HG03103 (cell line): ENCODE data around the gene FAM241B.

Experiments used
- ATAC-seq: cut with Tn5 transposase; IDR thresholded peaks from one replicate; pipeline ENCODE4 v1.9.1; 2021; ENCODE audit warnings: low read depth; ENCODE audit not compliant: unreplicated experiment

Gene FAM241B

DNA sequence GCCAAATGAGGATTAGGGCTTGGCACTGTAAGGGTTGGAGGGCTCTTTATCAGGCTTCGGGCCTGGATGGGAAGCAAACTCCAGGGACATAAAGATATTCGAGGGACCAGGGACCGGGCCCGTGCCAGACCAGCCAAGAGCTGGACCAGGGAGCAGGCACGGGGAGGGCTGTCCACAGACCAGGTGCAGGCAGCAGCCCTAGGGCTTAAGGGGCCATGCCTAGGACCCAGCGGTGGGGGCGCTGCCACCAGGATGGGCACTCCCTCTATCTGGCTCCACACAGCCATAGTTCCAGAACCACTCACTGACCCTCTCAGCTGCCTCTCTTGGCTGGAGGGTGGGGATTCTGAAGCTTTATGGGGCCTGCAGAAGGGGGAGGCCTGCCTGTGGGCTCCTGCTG is 32.9 kb downstream of the FAM241B start:
- no peak for ATAC-seq

DNA sequence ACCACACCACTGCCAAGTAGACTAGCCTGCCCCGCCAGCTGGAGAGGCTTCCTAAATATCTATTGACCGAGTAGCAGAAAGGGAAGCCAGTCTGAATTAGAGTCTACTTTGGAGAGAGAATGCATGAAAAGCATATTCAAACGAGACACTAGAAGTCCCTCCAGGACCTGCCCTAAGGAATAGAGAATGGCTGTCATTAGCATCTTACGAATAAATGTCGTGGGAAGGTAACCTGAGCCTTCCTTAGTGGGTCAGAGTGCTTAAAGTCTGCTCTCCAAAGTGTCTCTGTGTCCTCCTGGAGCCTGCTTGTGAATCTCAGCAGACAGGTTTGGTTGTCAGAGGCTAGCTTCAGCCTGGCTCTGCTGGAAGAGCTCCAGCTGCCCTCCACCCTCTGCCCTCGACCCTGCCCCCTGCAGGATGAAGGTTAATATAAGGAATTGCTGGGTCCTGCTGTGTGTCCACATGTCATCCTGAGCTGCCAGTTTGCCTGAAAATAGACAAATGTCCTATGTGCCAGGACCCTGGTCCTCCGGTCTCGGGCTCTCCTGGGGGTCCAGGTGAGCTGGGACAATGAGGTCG is 33.4 kb downstream of the FAM241B start:
- ATAC-seq, result no peak

DNA sequence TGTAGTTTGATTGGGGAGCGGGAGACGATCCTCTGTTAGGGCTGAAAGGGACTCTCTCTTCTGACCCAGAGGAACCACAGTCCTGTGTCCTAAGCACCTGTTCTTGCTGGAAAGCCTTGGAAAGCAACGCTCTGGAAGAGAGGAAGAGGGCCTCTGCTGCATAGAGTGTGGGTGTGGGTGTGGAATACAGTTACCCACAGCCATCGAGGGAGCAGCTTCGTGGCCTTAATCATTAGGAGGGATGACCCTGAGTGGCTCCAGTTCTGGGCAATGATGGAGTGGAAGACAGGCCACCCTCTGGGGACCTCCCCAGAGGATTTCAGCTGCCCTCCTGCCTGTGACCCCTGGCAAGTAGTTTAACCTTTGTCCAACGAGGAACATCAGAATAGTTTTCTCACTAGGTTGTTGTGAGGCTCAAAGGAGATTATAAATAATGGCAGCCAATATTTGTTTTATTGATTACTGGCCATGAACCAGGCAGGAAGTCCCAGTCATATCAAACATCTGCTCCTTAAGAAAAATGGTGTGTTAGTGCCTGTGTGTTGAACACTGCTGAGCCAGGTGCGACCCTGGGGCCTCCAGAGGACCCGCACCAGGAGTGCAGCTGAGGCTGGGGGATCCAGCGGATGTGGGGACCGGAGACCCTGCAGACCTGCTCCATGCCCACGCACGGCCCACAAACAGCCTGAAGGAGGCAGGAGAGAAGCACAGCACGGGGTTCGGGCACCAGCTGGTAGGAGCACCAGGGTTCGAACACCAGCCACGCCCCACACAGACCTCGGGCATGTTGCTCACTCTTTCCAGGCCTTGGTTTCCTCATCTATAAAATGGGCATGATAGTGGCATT is 35.6 kb downstream of the FAM241B start:
- no peak for ATAC-seq

DNA sequence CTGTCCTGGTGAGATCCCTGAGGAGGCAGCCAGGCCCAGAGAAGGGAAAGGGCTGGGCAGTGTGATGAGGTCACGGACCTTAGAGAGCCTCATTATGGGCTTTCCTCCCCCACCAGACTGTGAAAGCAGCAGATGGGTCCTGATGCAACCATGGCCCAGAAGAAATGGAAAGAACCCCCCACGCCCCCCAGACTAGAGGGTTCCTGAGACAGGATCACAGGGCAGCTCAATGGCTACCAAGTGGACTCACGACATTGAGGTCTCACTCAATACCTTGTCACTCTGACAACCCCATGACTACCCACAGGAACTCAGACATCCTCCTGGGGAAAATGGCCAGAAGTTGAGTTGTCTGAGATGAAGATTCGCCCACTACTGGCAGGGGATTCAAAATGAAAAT is 36.7 kb downstream of the FAM241B start:
- ATAC-seq, result no peak

DNA sequence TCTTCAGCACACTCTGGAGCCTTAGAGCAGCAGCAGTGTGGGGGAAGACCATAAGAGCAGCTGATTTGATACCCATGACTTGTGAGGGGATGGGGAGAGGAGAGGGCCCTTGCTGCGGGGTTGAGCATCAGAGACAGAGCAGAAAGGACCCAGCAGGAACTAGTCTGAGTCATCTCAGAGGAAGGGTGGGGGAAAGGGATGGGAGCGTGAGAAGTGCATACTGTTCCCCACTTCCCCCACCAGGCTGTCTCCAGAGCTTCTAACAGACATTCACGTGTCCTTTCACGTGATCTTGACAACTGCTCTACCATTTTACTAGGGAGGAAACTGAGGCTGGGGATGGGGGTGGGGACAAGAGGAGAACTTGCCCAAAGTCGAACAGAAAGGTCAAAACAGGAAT is 38.7 kb downstream of the FAM241B start:
- no peak for ATAC-seq

DNA sequence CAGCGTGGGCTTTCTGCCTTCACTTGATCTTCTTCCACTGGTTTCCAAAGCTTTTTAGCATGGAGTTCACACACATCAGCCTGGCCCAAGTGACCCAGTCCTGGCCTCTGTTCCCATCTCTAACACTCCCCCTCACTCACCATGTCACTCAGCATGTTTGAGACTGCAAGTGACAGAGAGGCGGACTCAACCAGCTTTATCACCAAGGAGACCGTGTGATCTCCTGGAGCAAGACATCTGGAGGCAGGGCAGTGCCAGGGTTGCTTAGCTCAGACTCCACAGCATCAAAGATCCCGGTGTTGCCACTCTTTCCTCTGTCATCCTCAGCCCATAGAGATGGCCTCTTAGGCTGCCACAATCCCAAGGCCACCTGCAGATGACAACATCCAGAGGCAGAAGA is 39.4 kb downstream of the FAM241B start:
- no peak for ATAC-seq

DNA sequence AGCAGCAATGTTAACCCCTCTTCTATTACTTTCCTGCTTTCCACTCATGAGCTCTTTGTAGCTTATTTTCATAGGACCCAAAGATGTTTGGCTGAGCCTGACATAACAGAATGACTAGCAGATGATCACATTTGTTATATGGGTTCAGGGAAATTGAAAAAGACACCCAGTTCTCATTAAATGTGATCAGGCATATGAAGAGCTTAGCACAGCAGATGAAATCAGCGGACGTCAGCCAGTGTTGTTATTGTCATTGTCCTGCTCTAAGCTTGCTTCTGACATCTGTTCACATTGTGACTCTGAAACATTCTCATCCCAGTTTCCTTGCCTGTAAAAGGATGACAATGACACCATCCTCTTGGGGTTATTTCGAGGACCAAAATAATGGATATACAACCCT is 43.5 kb downstream of the FAM241B start:
- ATAC-seq, result no peak

DNA sequence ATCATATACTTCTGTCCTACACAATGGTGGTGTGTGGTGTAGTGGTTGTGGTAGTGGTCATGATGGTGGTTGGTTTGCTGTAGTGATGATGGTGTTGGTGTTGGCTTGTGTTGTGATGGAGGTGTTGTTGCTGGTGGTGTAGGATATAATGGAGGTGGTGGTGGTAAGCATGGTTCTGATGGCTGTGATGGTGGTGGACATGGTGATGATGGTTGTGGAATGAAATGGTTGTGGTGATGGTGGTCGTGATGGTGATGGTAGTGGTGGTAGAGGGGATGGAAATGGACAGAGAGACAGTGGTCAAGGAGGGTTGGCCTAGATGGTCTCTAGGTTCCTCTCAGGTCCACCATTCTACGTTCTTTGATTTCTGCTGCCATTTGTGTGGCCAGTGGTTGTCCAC is 44.7 kb downstream of the FAM241B start:
- no peak for ATAC-seq

DNA sequence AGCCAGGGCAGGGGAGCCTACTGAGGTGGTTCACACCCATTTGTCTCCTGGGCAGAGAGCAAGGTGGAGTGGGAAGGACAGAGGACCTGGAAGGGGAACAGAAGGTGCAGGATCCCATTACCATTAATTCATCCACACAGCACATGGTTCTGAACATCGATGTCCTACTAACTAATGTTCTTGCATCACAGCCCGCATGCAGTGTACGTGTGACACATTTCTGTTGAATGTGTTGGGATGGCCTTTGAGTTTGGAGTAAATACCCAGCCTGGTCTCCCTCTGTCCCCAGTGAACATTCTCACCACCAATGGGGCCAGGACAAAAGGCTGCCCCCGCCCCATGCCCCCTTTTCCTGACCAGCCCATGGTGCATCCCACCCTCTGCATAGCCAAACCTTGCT is 46.3 kb downstream of the FAM241B start:
- ATAC-seq, result no peak

DNA sequence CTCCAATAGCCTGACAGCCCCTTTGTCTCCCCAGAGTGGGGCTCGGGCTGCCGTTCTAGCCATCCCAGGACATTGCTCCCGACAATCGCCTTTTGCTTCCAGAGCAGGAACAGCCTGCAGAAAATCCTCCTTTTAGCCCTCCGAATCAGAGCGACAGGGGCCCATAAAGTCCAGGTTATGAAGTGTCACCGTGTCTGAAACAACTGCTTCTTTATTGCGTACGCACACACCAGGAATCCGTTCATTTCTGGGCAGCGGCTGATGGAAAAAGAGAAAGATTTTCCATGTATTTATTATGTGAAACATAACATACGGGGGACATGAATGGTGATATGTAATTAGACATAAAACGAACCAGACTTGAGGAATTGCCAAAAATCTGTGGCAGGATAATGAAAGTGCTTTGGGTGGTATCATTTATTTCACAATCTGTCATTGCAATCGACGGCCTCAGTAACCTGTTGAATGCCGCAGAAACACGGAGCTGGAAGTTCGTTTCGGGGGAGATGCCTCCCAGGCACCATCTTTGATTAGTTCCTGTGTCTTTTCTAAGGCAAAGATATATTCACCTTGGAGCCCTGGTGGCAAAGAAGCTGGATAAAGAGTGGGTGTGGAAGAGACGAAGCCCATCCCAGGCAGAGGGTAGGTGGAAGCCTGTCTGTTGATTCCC is 48.1 kb downstream of the FAM241B start:
- no peak for ATAC-seq

DNA sequence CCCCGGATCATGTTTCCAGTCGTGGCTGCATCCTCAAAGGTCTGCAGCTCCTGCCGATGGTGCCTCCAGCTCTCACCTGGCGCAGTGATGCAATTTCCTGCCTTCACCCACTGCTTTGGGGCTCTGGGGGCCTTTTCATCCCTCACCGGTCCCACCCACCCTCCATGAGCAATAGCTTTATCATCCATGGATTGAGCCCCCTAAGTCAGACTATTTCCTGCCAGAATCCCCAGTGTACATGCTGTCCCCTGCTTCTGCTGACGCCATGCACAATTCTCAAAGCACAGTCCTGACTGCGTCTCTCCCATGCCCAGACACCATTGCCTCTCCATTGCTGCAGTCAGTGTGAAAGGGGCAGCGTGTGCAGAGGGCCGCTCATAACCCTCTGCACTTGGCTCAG is 49.7 kb downstream of the FAM241B start:
- ATAC-seq, result no peak

DNA sequence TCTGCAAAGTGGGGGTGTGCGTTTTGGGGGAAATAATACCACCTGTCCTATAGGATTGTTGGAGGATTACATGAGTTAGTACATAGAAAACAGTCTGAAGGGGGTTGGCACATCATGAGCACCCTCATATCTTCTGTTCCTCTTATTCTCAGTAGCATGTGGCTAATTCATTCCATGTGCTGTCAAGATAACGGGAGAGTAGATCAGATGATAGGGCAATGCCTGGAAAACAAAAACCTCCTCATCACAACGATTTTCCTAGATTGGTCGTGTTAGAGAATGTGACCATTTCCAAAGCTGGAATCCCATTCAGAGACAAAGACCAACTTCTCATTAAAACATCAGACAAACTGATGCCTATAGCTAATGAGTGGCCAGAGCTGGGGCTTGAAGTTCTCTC is 50.6 kb downstream of the FAM241B start:
- ATAC-seq, result no peak

DNA sequence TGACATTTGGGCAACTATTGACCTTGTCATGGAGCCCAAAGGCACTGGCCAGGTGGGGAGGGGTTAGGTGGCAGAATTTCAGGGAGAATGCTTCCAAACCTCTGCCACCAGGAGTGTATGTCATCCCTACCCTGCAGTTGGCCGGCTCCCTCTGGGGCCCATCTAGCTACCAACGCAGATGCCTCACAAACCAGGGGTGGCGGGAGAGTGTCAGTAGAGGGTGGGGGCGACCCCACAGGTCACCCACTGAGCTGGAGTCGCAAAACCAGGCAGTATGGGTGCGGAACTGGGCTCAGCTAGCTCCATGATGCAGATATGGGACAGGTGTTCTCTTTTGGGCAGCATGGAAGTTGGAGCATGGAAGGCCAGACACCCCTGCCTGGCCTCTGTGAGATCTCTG is 51.4 kb downstream of the FAM241B start:
- ATAC-seq, result no peak

DNA sequence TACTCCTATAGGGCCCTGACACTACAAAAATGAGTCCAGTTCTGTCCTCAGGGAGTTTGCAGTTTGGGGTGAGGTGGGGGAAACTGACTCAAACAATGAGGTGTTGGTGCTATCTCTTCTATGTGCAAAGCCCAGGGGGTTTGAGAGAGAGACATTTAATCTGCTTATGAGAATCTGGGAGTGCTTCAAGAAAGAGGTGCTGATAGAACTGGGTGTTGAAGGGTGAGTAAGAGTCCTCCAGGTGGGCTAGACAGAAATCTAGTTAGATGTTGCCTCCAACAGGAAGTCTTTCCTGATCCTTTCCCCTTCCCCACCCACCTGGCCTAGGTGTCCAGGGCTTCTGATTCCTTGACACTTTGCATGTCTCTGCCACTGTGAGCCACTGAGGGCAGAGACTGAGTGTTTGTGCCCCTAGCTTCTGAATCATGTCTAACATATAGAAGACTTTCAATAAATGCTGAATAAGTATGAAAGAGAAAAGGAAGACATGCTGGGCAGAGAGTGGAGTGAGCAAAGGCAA is 53.0 kb downstream of the FAM241B start:
- ATAC-seq, result no peak
